GM12874 (cell line): ENCODE measurements around the gene MVB12B.

Experiments
- TF ChIP-seq, protein P1 (sequence below): IDR thresholded peaks from 2 replicates; pipeline ENCODE4 v1.5.1; 2011; ENCODE audit warnings: low read depth, mild to moderate bottlenecking, control low read depth, low read length, moderate library complexity; ENCODE audit not compliant: insufficient read depth

The MVB12B gene

DNA sequence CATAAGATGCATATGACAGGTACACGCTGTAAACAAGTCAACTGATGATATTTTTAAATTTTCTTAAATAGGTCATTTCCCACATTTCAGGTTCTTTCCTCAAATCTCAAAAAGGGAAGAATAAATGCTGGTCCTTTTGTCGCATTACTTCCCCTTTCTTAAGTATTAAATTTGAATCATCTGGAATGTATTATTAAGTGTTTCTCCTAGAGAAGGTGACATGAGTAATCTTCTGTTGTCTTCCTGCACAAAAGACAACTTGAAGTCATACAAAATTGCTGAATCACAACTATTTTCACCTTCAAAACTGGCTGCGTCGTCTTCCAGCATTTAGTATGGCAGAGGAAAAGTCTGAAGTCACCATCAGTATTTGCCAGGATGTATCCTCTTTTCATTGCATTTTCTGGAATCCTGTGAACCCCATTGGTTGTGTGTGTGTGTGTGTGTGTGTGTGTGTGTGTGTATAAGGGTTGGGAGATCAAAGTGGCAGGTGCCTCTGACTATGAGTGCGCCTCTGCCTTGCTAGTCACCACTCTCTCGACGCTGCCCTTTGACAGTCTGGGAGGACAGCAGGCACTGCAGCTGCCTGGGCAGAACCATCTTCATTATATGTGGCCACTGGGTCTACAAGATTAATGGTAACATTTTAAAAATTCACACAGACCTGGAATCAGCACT is 86.9 kb downstream of the MVB12B start:
- TF ChIP-seq, protein P1, sequence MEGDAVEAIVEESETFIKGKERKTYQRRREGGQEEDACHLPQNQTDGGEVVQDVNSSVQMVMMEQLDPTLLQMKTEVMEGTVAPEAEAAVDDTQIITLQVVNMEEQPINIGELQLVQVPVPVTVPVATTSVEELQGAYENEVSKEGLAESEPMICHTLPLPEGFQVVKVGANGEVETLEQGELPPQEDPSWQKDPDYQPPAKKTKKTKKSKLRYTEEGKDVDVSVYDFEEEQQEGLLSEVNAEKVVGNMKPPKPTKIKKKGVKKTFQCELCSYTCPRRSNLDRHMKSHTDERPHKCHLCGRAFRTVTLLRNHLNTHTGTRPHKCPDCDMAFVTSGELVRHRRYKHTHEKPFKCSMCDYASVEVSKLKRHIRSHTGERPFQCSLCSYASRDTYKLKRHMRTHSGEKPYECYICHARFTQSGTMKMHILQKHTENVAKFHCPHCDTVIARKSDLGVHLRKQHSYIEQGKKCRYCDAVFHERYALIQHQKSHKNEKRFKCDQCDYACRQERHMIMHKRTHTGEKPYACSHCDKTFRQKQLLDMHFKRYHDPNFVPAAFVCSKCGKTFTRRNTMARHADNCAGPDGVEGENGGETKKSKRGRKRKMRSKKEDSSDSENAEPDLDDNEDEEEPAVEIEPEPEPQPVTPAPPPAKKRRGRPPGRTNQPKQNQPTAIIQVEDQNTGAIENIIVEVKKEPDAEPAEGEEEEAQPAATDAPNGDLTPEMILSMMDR: no peak

DNA sequence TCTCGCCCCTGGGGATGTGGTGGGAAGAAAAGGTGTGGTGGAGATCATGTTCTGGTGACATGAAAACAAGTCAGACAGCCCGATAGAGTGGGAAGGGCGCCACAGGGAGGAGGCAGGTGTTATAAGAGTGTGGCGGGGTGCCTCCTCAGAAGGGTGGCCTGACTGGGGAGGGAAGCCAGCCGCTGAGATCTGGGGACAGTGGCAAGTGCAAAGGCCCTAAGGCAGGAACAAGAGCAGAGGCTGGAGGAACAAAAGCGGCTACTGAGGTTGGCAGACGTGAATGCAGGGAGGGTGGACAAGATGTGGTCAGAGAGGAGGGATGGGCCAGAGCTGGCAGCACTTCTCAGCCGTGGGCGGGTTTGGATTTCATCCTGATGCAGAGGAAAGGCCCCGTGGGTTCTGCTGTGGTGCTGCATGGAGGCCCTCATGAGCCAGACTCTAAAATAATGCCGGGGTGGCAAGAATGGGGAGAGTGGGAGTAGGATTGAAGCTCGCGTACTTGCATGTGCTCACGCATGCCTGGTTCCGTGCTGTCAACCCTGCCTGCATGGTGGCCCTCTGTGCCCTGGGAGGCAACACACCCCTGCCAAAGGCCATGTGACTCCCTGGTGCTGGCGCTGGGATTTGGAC is 89.2 kb downstream of the MVB12B start:
- TF ChIP-seq, protein P1: no peak

DNA sequence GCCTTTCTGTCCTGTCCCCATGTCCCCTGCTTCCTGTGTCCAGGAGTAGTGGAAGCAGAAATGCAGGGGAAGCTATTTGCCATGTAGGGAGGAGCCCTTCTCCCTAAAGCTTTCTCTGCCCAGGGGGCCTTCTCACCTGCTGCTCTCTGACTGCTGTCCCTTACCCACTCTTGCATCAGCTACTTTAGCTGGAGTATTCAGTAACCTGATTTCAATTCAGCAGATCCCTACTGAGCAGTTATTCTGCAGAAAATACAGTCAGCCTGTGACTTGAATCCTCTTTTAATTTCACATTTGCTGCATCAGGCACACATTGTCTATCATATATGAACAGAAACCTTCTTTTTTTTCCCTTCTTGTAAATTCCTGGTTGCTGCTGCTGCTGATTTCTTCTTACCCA is 90.4 kb downstream of the MVB12B start:
- TF ChIP-seq, protein P1: no peak

DNA sequence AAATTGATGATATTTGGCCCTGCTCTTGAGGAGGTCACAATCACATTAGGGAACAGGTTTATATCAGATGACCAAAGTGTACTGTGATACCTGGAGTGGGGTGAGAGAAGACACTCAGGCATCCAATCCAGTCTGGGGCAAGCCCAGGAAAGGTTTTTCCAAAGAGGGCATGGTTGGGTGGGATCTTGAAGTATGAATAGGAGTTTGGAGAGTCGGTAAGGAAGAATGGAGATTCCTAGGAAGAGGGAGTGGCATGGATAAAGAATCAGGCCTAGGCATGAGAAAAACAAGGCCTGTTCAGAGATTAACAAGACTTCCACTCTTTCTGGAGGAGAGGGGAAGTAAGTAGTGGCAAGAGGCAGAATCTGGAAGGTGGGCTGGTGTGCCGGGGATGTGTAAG is 91.1 kb downstream of the MVB12B start:
- TF ChIP-seq, protein P1: no peak

DNA sequence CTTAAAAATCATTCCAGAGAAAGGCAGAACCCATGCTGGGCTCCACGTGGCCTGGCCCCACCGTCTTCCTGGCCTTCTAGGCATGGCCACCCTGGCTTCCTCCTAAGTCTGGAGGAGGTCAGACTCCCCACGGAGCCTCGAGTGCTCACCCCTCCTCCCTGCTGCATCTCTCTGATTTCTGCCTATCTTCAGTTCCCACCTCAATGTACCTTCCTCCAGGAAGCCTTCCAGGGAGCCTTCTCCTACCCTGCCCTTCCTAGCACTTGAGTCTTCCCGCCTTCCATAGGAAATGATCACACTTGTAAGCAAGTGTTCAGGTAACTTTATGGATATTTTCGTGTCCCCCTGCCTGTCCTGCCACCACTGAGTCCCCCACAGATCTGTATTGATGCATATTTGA is 92.0 kb downstream of the MVB12B start:
- TF ChIP-seq, protein P1: no peak

DNA sequence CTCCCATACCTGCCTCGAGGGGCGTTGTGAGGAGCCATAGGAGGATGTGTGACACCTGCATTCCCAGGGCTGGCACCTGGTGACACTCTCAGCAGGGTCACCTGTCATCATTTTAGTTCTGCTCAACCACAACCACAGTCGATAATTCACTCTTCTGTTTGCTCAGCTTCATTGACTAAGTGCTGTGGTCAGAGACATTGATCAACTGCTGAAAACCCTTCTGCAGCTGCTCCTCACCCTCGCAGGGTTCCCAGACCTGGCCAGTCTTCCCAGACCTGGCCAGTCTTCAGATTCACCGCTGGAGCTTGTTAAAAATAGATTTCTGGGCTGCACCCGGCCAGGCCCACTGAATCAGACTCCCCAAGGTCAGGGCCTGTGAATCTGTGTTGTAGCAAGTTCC is 92.8 kb downstream of the MVB12B start:
- TF ChIP-seq, protein P1: no peak

DNA sequence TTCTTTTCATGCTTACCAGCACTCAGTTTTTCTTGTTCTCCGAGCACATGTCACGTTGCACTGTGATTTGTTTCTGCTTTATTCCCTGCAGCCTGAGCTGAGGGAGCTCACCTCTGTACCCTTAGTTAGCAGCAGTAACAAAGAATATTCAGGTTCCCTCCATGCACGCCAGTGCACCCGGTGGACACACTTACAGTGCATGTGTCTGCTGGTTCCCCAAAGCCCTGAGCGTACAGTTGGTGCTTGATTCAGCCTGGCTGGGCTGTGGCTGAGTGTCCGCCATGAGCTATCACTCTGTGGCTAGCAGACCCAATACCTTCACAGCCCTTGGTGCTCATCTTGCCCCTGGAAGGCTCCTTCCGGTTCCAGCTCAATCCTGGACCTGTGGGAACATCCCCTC is 93.5 kb downstream of the MVB12B start:
- TF ChIP-seq, protein P1: no peak
